Activated effector memory CD4-positive, alpha-beta T cell treated with Interleukin-2 at 50 U/mL for 16 hours (primary cell): ENCODE measurements around the gene KAT2B.
"Not testable (repeated sequence)": the region's sequence is repeated elsewhere in the genome, so short reads cannot be mapped to it uniquely, and the experiment has no call there.

ENCODE experiments used
- DNase-seq: peaks from one replicate; pipeline ENCODE4 v3.0.0-alpha.2; 2020

The KAT2B gene

DNA sequence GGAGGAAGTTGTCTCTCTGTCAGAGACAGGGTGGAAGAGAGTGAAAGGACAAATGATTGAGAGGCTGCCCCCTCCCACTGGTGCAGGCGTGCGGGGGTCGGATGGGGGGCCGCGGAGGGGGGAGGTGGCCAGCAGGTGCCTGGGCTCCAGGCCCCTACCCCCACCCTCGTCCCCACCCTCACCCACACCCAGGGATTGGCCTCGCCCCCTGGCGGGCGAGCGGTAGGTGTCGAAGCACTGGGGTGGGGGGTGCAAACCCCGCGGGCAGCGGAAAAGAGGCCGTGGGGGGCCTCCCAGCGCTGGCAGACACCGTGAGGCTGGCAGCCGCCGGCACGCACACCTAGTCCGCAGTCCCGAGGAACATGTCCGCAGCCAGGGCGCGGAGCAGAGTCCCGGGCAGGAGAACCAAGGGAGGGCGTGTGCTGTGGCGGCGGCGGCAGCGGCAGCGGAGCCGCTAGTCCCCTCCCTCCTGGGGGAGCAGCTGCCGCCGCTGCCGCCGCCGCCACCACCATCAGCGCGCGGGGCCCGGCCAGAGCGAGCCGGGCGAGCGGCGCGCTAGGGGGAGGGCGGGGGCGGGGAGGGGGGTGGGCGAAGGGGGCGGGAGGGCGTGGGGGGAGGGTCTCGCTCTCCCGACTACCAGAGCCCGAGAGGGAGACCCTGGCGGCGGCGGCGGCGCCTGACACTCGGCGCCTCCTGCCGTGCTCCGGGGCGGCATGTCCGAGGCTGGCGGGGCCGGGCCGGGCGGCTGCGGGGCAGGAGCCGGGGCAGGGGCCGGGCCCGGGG lies at the start of gene KAT2B:
TSS of gene KAT2B (plus strand) at position 682 of the 783 bp plus-strand sequence. CDS start at position 714, 32 bp downstream.
- DNase-seq, result peak; percentile 81

DNA sequence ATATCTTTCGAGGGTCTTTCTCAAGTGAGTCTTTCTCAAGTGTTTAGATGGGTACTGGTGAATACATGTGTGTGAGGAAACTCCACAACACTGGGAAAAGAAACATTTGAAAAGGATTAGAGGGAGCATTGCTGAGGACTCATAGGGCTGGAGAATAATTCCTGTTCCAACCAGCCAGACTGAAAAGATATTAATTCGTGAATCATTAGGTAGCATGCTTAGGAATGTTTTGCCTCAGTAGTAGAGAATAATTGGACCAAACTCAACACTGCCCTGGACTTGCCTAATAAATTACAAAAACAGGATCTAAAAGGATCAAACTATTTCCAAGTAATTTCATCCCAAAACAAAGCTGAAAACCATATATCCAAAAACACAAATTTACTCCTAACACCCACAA lies 45.5 kb upstream of the KAT2B start:
- DNase-seq, result no peak

DNA sequence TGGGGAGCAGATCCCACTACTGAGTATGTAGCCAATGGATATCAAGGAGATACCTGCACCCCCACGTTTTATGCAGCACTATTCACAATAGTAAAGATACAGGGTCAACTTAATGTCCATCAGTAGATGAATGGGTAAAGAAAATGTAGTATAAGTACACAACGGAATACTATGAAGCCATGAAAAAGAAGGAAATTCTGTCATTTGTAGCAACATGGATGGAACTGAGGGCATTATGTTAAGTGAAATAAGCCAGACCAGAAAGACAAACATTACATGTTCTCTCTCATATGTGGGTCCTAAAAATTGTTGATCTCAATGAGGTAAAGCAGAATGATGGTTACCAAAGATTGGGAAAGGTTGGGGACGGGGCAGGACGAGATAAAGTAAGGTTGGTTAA lies 42.7 kb upstream of the KAT2B start:
- DNase-seq, result no peak

DNA sequence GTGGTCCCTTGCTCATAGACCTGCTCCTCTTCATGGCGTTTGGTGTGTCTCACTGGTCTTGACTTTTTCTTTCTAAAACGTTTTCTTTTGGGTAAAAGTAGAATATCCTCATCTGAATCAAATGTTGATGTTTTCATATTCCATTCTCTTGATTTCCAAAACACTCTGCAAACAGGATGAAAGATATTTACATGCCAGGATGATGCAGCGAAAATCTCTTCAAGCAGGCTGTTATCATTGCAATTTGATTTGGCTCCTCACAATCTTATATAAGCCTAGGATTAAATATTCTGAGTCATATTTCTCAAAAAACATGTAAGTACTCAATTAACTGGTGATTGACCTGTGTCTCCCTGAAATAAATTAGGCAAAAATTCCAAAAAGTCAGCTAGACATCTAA lies 38.3 kb upstream of the KAT2B start:
- no peak for DNase-seq

DNA sequence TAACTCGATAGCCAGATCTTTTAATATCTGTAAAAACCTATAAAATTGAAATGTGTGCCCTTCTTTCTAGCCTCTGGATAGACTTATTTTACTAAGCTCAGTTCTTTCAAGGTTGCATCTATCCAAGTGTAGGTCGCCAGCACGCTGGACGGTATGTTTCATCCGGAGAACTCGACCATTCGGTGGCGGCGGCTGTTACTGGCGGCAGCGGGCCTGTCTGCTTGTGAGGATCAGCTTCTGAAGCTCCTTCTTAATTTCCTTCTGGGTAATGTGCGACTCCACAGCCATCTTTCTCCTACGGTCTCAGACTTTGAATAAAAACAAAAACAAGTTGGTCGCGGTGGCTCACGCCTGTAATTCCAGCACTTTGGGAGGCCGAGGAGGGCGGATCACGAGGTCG lies 32.3 kb upstream of the KAT2B start:
- no peak for DNase-seq

DNA sequence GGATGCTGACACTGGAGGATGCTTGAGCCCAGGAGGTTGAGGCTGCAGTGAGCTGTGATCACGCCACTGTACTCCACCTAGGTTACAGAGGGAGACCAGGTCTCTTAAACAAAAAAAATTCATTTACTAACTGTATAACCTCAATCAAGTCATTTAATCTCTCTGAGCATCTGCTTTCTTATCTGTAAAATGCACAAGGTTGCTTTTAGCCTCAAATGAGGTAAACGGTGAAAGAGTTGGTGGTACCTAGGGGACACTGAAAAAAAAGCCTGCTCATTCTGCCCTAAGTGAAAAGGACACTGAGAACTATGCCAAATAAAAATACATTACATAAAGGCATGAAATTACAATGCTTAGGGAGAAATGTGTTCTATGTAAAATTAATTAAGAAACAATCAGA lies 31.6 kb upstream of the KAT2B start:
- DNase-seq, result no peak

DNA sequence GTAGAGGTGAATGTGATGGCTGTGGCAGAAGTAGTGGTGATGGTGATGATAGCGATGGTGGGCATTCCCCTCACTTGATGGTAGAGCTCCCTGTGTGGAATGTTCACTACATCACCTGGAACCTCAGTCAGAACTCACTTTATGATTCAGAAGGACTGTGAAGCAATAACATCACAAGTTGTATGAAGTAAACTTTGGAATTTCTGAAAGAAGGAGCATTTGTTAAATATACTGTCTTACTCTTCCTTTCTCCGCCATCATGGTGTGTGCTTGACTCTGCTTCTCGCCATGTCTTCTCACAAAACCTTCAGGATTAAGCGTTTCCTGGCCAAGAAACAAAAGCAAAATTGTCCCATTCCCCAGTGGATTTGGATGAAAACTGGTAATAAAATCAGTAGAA lies 28.1 kb upstream of the KAT2B start, which contains the start of gene PP2D1:
TSS of gene PP2D1 (minus strand) at position 101 of the 400 bp plus-strand sequence. CDS start 192 bp downstream, outside the sequence.
- no peak for DNase-seq

DNA sequence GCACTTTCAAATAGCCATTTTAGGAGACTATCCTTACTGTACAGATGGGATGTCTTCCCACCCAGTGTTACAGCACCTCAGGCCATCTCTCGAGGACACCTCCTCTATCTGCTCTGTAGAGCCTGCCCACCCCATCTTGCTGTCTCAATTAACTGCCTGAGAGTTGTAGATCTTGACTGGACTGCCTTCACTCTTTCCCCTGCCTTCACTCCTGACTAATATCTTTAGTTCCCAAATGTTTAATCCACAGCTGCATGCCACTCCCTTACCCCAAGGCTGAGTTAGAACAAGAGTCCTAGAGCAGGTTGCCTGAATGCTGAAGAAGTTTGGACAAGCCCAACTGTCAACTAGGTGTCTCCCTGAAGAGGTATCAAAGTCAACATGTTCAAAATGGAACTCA lies 26.9 kb upstream of the KAT2B start:
- no peak for DNase-seq

DNA sequence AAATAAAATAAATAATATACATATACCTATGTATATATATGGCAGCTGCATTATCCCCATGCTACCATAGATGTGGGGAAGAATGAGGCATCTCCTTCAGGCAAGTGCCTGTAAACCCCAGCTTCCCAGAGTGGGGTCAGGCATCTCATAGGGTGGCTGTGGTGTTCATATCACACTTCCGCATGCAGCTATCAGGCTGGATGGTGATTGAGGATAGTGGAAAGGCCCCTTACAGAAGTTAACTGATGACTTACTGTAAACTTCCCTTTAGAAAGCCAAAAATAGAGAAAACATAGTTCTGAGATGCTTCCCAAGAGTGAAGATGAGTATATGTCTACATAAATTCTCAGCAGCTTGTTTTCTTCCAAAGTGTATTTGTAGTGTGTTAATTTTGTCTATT lies 24.7 kb upstream of the KAT2B start:
- no peak for DNase-seq

DNA sequence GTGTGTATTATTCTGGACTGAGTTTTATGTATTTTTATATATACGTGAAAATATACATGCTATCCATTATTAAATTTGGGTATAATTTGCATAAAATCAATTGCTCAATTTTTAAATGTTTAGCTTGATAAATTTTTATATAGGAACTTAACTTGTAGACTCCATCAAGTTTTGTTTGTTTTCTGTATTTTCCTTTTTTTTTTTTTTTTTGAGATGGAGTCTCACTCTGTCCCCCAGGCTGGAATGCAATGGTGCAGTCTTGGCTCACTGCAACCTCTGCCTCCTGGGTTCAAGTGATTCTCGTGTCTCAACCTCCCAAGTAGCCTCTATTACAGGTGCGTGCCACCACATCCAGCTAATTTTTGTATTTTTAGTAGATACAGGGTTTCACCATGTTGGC lies 24.2 kb upstream of the KAT2B start:
- not testable (repeated sequence) for DNase-seq

DNA sequence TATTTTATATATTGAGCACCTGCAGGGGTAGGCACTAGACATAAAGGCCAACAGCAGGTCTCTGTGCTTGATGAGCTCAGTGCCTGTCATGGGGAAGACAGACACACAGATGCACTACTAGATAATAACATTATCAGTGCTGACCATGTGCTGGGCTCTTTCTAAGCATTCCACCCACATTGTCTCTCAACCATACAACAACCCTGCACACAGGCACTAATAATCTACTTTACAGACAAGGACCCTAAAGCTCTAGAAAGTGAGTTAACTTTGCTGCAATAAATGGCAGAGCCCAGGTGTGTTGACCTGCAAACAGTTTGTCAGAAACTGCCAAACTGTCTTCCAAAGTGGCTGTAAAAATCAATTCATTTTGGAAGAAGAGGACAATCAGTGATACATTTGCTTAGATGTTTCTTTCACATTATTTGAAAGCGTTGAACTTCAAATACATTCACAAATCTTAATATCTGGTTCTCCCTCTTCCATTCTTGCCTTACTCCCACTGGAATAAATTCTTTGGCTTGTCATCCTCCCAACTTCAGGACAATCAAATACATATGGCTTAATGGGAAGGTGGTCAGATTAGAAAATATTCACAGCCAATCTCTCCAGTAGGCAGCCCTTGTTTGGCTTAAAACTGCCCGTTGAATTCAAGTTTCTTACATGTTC lies 17.2 kb upstream of the KAT2B start:
- DNase-seq, result no peak

DNA sequence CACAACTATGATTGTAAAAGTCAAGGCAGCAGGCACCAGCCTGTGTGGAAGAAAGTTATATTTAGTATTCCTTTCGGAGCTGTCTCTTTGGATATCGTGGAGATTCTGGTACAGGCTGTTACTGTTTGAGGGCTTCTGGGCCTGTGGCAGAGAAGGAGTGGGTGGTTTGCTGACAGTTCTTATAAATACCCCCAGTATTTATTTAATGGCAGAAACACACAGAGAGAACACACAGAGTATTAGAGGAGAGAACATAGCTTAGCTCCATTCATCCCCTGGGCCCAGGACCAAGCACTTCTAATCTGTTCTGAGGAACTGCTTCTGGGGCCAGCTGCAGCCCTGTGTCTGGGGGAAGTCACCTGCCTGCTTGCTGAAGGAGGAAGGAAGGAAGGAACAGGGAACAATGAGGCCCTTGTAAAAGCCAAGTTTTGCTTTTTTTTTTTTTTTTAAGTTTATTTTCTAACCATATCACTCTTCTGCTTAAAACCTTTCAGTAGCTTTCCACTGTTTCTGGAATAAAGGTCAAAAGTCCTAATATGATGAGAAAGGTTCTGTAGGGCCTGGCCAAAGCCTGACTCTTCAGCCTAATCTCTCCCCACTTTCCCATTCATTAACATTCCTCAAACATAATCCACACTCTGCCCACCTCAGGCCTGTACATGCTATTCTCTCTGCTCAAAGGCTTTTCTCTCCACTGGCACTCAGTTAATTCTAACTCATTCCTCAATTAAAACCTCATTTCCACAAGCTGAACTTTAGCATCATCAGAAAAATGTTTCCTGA lies 16.4 kb upstream of the KAT2B start:
- DNase-seq, result no peak

DNA sequence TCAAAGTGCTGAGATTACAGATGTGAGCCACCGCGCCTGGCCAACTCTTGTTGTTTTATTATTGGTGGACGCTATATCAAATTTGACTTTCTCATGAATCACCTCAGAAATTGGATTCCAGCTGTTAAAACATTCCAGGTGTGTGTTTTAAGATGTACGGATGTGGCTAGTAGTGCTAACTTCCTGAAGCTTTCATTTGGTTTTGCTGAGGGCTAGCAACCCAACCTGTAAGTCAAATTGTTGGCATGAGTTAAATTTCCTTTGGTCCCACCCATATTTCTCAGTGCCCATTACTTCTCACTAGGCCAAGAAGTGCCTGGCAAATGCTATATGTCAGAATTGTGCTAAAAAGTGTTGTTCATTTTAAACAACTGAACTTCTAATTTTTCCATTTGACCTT lies 13.1 kb upstream of the KAT2B start:
- DNase-seq, result no peak

DNA sequence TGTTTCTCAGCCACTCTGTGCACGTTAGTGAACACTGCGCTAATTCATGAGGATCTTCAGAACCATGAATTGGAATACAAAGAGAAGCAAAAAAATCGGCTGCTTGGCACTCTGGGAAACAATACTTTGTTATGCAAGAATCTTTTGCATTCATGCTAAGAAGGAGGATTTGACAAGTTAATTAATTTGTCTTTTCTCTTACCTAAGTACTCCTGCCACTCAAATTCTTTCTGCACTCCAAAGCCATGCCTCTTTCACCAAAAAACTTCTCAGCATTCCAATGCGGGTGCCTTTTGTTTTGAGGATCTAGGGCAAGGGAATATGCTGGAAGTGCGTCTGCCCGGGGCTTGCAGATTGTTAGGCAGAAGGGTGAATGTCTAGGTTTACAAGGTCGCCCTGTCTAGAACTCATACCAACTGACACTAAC lies 11.3 kb upstream of the KAT2B start:
- DNase-seq, result no peak

DNA sequence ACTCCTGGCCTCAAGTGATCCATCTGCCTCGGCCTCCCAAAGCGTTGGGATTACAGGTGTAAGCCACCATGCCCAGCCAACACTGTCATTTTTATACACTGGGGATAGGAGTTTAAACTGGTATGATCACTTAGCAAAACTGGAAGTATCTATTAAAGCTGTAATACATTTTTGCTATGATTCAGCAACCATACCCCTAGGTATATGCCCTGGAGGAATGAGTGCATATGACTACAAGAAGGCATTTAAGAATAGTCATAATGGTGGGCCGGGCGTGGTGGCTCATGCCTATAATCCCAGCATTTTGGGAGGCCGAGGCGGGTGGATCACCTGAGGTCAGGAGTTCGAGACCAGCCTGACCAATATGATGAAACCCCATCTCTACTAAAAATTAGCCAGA lies 8.3 kb upstream of the KAT2B start:
- not testable (repeated sequence) for DNase-seq

DNA sequence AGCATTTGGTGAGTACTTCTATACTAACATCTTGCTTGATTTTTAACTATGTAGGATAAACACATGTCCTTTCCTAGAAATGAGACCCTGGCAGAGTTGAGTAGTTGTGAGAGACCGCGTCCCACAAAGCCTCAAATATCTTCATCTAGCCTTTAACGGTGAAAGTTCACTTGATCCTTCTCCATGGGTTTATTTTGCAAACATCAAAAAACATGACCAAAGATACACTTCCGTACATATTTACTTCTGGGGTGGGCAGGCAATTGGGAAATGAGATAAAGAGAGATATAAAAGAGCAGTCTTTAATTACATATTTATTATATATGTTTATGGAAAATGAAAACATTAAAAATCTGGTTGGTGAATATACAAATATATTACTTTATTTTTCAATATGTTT lies 5.2 kb upstream of the KAT2B start:
- DNase-seq, result no peak

DNA sequence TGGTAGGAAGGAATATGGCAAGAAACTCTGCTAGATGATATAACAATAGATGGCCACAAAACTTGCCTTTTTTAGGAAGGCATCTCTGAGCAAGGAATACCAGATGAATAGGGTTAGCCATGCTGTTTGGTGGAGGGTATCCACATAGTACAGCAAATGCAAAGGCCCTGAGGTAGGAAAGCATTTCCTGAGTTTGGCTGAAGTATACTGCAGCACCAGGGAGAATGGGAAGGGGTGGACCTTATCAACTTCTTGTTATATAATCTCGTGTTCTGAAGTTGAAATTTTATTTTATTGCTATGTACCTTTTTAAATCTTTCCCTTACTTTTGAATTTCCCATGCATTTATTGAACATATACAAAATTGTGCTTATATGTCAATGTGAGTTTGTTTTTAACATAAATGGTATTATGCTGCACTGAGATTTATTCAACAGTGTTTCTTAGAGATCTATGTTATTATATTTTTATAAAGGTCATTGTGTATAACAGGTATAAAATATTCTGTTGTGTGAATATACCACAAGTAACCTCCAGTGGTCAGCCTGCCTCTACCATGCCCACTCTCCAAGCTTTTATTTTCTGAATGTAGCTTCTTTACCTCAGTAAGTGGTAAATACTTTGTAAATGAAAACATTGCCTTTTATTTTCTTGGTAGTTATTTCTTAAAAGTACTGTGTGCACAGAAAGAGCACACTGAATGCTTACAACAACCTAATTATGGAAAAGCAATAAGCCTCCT lies 2.8 kb upstream of the KAT2B start:
- no peak for DNase-seq

DNA sequence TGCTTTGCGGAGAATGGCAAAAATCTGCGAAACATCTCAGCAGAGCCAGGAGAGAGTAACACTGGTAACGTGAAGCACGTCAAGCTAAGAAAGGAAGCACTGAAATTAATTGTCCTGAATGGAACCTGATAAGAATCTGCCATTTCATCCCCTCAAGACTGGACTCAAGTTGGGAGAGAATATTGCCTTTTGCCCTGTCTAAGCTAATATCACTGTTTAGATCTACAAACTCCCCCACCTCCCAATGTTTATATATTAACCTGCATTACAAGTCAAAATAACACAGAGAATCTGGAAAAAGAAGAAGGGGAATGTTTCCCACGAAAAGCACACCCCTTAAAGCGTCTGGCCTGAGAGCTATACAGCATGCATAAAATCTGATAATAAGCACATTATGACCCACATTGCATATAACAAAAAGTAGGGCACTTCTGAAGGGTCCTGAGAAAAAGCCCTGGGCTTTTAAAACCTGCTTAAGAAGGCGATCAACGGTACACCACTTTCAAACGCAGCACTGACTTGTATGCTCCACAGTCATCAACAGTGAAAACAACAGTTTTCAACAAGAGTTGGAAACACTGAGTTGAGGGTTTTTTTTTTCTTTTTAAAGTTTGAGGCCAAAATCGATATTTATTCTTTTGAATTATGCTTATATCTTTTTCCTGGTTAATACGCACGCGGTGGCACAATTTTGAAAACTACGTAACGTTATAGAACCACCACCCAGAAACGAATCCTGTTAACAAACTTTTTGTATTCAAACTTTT lies 1.4 kb upstream of the KAT2B start:
- no peak for DNase-seq

DNA sequence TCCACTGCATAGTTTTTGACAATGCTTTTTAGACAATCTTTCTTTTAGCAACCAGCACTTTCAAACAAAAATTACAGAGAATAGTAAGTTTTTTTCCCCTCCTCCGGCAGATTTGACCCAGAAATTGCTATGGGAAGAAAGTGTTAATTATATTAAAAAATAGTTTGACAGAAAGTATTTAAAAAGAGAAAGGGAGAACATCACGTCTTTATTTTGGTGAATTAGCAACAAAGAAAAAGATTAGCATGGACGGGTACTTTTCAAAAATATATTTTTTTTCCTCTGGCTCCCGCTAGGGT lies 831 bp upstream of the KAT2B start:
- no peak for DNase-seq

DNA sequence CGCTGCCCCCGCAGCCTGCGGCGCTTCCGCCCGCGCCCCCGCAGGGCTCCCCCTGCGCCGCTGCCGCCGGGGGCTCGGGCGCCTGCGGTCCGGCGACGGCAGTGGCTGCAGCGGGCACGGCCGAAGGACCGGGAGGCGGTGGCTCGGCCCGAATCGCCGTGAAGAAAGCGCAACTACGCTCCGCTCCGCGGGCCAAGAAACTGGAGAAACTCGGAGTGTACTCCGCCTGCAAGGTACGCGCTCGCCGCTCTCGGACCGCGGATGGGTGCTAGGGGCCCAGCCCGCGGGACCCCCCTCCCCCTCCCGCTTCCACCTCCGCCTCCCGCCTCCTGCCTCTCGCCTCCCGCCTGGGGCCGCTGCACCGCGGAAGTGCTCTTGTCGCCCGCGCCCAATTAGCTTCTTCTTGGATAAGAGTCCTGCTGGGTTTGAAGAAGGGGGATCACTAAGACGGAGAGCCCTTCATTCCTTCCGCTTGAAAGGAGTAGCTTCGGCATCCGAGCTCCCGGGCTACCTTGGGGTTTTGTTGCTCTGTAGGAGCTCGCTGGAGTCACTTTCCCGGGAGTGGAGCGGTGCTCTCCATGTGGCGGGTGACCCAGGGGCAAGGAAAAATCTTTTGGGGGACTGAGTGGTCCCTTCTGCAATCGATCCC lies 426 bp downstream of the KAT2B start:
- peak; percentile 54 for DNase-seq

DNA sequence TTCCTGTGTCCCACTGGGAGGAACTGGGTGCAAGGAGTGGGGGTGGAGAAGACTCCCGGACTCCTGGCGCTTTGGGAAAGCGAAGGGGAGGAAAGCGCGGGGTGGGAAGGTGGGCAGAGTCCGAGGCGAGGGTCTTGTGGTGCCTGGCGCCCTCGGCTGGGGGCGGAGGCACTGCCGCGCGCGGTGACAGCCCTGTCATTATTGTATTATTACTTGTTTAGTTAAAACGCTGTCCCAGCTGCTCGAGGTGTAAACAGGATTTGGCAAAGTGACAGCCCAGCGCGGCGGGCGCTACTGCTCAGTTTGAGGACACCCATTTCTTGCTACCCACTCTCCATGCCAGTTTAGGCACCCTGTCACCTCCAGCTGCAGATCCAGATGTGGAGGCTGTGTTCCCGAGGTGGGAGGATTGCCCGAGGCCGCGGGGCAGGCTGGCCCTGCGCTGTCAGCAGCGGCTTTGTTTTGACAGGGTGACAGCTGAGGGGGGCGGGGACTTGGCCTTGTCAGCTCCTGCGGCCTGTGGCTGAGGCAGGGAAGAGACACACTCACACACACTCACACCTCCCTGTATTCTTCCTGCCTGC lies 1.0 kb downstream of the KAT2B start:
- DNase-seq, result peak; percentile 63
